Measurements from ENCODE around the gene POLR3A.

DNA sequence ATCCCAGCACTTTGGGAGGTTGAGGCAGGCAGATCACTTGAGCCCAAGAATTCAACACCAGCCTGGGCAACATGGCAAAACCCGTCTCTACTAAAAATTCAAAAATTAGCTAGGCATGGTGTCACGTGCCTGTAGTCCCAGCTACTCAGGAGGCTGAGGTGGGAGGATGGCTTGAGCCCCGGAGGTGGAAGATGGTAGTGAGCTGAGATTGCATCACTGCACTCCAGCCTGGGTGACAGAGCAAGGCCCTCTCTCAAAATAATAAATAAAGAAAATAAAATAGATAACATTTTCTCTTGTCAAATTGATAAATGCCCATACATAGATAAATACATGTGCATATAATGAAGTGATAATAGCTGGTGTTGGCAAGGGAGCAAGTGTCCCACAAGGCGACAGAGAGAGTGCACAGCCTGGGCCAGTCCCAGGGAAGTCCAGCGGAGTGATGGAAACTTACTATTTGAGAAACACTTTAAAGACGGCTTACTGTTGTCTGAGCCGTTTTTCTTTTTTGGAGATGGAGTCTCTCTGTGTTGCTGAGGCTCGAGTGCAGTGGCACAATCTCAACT, 69.3 kb downstream of the POLR3A start:
- TF ChIP-seq, protein P1, sequence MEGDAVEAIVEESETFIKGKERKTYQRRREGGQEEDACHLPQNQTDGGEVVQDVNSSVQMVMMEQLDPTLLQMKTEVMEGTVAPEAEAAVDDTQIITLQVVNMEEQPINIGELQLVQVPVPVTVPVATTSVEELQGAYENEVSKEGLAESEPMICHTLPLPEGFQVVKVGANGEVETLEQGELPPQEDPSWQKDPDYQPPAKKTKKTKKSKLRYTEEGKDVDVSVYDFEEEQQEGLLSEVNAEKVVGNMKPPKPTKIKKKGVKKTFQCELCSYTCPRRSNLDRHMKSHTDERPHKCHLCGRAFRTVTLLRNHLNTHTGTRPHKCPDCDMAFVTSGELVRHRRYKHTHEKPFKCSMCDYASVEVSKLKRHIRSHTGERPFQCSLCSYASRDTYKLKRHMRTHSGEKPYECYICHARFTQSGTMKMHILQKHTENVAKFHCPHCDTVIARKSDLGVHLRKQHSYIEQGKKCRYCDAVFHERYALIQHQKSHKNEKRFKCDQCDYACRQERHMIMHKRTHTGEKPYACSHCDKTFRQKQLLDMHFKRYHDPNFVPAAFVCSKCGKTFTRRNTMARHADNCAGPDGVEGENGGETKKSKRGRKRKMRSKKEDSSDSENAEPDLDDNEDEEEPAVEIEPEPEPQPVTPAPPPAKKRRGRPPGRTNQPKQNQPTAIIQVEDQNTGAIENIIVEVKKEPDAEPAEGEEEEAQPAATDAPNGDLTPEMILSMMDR (IDR thresholded peaks at IDR 0.05): peak in 1 of 3 donors; percentile 23
- TF ChIP-seq POLR2A (IDR thresholded peaks at IDR 0.05): no peak

All from breast epithelium (tissue), 3 donors.